HUES64 (cell line): Measurements from ENCODE around the gene PARVA.

ENCODE experiments used
- H3K27ac ChIP-seq: 2 replicates; pipeline ENCODE4 v1.7.0; 2013; ENCODE audit warnings: low read depth, low read length, inconsistent platforms
- H3K27me3 ChIP-seq: 2 replicates; pipeline ENCODE4 v1.6.1; 2013; ENCODE audit warnings: mild to moderate bottlenecking, low read length; ENCODE audit not compliant: insufficient read depth
- H3K36me3 ChIP-seq: 2 replicates; pipeline ENCODE4 v1.6.1; 2013; ENCODE audit warnings: mild to moderate bottlenecking, low read length; ENCODE audit not compliant: insufficient read depth
- H3K4me1 ChIP-seq: 2 replicates; pipeline ENCODE4 v1.6.1; 2013; ENCODE audit warnings: mild to moderate bottlenecking, low read length, moderate library complexity; ENCODE audit not compliant: insufficient read depth
- H3K4me3 ChIP-seq: 2 replicates; pipeline ENCODE4 v1.5.1; 2013; ENCODE audit warnings: mild to moderate bottlenecking, low read length, moderate library complexity
- H3K9ac ChIP-seq: 2 replicates; pipeline ENCODE4 v1.6.1; 2013; ENCODE audit warnings: mild to moderate bottlenecking, low read depth, low read length
- H3K9me3 ChIP-seq: 2 replicates; pipeline ENCODE4 v1.6.1; 2013; ENCODE audit warnings: low read depth, low read length; ENCODE audit not compliant: insufficient read depth
- WGBS: fragments of 150-250, 120-280 bp; methylation state at CpG from one replicate; pipeline ENCODE4 v1.1.7; 2013; ENCODE audit warnings: missing lambda C conversion rate; 5-methylcytosine and 5-hydroxymethylcytosine counted together

Gene PARVA

DNA sequence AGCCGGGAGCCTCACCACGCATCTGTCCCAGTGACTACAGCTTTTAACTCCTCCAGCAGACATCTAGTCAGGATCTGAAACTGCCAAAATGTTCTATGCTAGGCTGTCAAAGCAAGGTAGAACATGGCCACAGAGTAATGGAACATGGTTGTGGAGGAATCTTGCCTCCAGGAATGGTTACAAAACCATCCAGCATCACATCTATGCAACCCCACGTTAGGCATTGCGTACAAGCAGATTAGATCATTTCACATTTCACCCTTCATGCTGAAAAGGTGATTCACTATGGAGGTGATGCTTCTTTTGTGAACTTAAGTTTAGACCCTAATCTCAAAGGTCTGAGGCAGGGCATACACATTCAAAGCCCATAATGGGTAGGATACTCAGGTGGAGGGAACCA, 103.0 kb downstream of the PARVA start:
- 97% methylated on average over 2 of the region's 4 CpGs for WGBS
- Histone ChIP-seq H3K36me3 (peaks cover 3% of the 10 kb centered on the region; the same call in 1 of the 2 replicates), H3K27ac (no peak overlapping the region), H3K9ac (no peak overlapping the region), H3K9me3 (no peaks in the 10 kb centered on the region), H3K27me3 (no peaks in the 10 kb centered on the region), H3K4me1 (no peaks in the 10 kb centered on the region), H3K4me3 (no peak overlapping the region)

DNA sequence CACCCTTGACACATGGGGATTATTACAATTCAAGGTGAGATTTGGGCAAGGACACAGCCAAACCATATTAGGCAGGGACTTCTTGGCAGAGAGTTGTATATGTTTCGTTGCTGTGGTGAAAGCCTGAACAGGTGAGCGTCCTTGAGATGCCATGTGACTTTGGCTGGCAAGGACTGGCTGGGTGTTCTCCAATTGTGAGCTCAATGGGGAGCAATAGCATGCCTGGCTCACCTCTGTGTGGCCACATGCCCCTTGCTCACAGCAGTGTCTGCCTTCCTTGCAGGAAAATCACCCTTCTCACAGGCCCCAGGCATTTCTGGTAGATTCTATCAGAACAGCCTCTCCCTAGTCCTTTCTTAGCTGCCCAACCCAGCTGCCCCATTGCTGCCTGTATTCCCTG, 105.5 kb downstream of the PARVA start:
- H3K36me3 ChIP-seq, result peaks cover 3% of the 10 kb centered on the region; the same call in 1 of the 2 replicates
- no peak overlapping the region for H3K4me3 ChIP-seq
- no peaks in the 10 kb centered on the region for H3K9me3 ChIP-seq
- H3K9ac ChIP-seq, result no peak overlapping the region
- no peaks in the 10 kb centered on the region for H3K27me3 ChIP-seq
- no peaks in the 10 kb centered on the region for H3K4me1 ChIP-seq
- H3K27ac ChIP-seq, result no peak overlapping the region
- 93% methylated on average over 2 of the region's 2 CpGs for WGBS

DNA sequence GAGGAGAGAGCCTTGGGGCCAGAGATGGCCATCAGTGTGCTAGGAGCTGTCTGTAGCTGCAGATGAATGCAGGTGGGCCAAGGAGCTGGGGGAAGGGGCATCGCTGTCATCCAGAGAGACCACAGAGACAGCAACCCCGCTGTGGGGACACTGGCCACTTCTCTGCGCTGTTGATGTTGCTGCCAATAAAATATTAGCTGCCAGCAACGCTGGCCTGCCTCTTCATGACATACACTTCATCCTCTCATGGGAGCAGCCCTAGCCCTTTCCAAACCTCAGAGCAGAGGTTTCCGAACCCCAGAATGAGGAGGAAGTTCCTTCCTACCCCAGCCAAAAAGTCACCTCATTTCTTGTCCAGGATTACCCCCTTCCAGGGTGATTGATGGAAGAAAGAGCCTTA, 106.2 kb downstream of the PARVA start:
- no peak overlapping the region for H3K27ac ChIP-seq
- H3K4me1 ChIP-seq, result no peaks in the 10 kb centered on the region
- H3K4me3 ChIP-seq, result no peak overlapping the region
- no peak overlapping the region for H3K9ac ChIP-seq
- peaks cover 3% of the 10 kb centered on the region; the same call in 1 of the 2 replicates for H3K36me3 ChIP-seq
- no peaks in the 10 kb centered on the region for H3K27me3 ChIP-seq
- H3K9me3 ChIP-seq, result peaks cover 4% of the 10 kb centered on the region; the same call in 1 of the 2 replicates
- WGBS, result 94% methylated on average over 5 of the region's 5 CpGs

DNA sequence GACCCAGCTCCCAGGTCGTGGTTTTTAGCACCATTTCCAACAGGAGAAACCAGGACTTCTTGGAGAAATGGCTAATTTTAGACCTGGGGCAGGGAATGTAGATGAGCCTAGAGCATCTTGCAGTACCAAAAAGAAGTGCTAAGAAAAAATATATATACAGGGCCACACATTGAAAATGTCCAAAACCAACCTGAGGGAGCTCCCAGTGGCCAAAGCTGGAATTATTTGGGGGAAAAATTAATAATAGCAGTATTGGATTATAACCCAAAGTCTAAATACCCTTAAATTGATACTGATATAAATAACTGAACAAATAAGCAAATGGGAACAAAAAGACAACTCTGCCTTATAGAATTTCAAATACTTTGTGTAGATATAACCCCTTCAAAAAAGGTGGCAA, 108.0 kb downstream of the PARVA start:
- WGBS, result 83% methylated on average over 1 of the region's 1 CpG
- H3K36me3 ChIP-seq, result no peaks in the 10 kb centered on the region

DNA sequence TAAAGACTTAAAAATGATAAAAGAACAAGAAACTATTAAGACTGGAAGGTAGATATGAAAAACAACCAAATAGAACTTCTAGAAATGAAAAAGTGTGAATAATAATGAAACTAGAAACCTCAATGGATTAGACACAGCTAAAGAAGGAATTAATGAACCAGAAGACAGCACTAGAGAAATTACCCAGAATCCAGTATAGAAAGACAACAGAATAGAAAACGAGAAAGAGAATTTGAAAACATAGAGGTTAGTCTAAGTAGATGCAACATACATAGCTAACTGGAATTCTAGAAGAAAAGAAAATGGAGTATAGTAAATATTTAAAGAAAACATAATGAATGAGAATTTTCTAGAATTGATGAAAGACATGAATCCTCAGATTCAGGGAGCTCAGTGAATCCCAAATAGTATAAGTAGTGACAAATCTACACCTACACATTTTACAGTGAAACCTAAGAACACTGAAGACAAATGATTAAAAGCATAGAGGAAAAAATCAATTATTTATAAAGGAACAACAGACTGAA, 111.9 kb downstream of the PARVA start:
- H3K4me1 ChIP-seq, result peaks cover 8% of the 10 kb centered on the region
- H3K4me3 ChIP-seq, result no peak overlapping the region
- H3K27me3 ChIP-seq, result no peaks in the 10 kb centered on the region
- no peak overlapping the region for H3K9ac ChIP-seq
- 83% methylated on average over 1 of the region's 1 CpG for whole genome bisulfite sequencing
- no peaks in the 10 kb centered on the region for H3K36me3 ChIP-seq
- H3K9me3 ChIP-seq, result peaks cover 17% of the 10 kb centered on the region
- H3K27ac ChIP-seq, result no peak overlapping the region

More for the DNA sequence above, 108.0 kb downstream of the PARVA start:
- no peak overlapping the region for H3K27ac ChIP-seq
- peaks cover 17% of the 10 kb centered on the region for H3K9me3 ChIP-seq
- no peaks in the 10 kb centered on the region for H3K4me1 ChIP-seq
- H3K4me3 ChIP-seq, result no peak overlapping the region
- no peaks in the 10 kb centered on the region for H3K27me3 ChIP-seq
- no peak overlapping the region for H3K9ac ChIP-seq

DNA sequence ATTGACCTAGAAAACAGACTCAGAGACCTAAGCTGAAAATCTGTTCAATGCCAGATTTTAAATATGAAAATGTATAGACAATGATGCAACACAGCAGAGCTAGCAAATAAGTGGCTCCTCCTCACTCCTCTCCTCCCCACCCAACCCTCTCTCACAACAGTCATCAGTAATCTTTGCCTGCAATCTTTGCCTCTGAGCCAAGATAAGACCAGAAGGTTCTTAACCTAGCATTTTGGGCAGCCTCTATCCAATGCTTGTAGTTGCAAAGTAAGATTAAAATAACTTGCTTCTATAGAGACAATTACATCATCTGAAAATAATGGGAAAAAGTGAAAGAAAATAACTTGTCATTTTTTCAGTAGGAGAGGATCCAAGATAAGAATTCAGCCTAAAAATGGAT, 117.3 kb downstream of the PARVA start:
- H3K4me1 ChIP-seq, result peaks cover 18% of the 10 kb centered on the region
- H3K9me3 ChIP-seq, result peaks cover 1% of the 10 kb centered on the region
- H3K27me3 ChIP-seq, result no peaks in the 10 kb centered on the region
- H3K4me3 ChIP-seq, result no peak overlapping the region
- H3K9ac ChIP-seq, result no peak overlapping the region
- H3K27ac ChIP-seq, result no peak overlapping the region
- H3K36me3 ChIP-seq, result no peaks in the 10 kb centered on the region

DNA sequence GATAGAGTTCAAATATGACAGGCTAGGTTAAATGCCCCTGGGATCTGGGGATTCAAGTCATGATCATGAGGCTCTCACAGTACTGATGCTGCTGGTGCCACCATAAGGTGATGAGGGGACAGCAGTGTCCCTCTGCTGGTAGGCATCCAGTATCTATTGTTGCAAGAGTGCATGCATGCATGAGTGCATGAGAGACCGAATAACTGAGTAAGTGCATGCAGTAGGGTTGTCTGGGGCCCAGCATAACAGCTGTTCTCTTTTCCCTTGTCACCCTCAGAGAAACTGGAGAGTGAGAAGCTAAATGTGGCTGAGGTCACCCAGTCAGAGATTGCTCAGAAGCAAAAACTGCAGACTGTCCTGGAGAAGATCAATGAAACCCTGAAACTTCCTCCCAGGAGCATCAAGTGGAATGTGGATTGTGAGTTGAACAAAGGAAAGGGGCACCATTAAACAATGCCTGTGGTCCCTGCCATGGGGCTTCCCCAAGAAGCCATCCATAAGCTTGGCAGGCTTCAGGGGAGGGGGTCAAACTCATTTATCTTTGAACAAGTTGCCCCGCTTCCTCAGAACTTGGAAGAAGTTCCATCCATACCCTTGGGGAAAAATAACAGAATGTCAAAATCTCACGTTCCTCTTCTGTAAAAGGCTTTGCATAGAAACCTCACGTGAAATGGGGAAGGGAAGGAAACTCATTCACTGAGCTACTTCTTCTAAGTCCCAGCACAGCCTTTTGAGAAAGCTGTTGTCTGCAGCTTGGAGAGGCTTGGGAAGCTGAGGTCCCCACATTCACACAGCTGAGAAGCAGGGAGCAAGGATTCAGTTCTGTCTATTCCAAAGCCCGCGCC, 119.0 kb downstream of the PARVA start:
- Histone ChIP-seq H3K27ac (no peak overlapping the region), H3K4me1 (peaks cover 18% of the 10 kb centered on the region), H3K36me3 (no peaks in the 10 kb centered on the region), H3K9ac (no peak overlapping the region), H3K4me3 (no peak overlapping the region), H3K27me3 (no peaks in the 10 kb centered on the region), H3K9me3 (no peaks in the 10 kb centered on the region)
- WGBS, result 79% methylated on average over 6 of the region's 6 CpGs

DNA sequence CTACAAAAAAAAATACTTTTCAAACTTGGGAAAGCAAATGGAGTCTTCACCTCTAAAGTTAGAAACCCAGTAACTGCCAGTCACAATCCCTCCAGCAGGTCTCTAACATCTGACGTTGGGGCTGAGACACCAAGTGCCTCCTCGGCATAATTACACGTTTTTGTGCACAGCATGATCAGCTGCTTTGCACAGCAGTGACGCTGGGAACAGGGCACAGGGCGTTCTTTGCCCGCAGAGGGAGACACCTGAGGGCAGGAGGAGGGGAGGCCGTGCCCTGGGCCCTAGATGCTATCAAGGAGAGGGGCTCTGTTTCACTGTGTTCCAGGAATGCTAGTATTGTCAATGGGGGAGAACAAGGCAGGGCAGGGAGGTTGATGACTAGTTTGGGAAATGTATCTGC, 120.1 kb downstream of the PARVA start:
- Histone ChIP-seq H3K27me3 (no peaks in the 10 kb centered on the region), H3K4me3 (no peak overlapping the region), H3K9me3 (no peaks in the 10 kb centered on the region), H3K4me1 (peaks cover 18% of the 10 kb centered on the region), H3K9ac (no peak overlapping the region), H3K27ac (no peak overlapping the region), H3K36me3 (no peaks in the 10 kb centered on the region)
- WGBS, result 82% methylated on average over 7 of the region's 7 CpGs

DNA sequence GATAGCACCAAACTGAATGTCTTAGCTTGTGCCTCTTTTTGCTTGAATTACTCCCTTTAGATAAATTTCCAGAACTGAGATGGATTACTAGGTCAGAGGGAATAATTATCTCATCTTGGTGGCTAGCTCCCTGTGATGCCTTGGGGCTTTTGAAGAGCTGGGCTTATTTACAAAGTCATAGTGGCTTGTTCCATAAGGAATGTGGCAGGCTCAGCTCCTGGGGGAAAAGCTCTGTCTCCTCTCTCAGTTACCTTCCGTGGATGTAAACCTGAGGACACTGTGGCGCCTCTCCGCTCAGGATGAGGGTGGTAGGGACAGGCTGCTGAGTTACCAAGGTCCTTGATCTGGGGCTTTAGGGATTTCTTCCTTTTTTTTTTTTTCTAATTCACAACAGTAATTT, 121.7 kb downstream of the PARVA start:
- Histone ChIP-seq H3K36me3 (0 out of 2 replicates have a peak, but pooled peaks cover under 1% of the 10 kb centered on the region), H3K9ac (no peak overlapping the region), H3K27me3 (no peaks in the 10 kb centered on the region), H3K9me3 (no peaks in the 10 kb centered on the region), H3K4me1 (peaks cover 13% of the 10 kb centered on the region), H3K4me3 (no peak overlapping the region), H3K27ac (no peak overlapping the region)
- WGBS, result 75% methylated on average over 1 of the region's 3 CpGs

DNA sequence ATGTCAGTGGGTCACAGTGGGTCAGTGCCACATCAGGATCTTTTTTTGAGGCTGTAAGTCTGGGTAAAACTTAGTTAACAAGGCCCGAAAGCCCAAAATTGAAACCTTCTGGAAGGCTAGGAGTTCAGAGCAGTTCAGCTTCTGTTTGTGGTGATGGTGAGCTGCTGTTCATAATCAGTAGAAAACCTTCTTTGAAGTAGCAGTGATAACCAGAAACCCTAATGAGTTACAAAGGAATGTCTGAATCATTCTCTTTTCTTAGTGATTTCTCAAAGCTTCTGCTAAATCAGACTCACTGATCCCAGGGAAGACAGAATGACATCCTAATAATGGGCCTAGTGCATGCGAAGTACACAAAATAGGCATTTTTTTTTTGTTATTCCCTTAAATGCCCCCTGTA, 124.7 kb downstream of the PARVA start:
- no peak overlapping the region for H3K27ac ChIP-seq
- no peaks in the 10 kb centered on the region for H3K27me3 ChIP-seq
- no peak overlapping the region for H3K4me3 ChIP-seq
- H3K4me1 ChIP-seq, result peaks cover 3% of the 10 kb centered on the region; the same call in 1 of the 2 replicates
- H3K9me3 ChIP-seq, result no peaks in the 10 kb centered on the region
- H3K36me3 ChIP-seq, result 0 out of 2 replicates have a peak, but pooled peaks cover 3% of the 10 kb centered on the region
- no peak overlapping the region for H3K9ac ChIP-seq
- WGBS, result 89% methylated on average over 2 of the region's 2 CpGs

DNA sequence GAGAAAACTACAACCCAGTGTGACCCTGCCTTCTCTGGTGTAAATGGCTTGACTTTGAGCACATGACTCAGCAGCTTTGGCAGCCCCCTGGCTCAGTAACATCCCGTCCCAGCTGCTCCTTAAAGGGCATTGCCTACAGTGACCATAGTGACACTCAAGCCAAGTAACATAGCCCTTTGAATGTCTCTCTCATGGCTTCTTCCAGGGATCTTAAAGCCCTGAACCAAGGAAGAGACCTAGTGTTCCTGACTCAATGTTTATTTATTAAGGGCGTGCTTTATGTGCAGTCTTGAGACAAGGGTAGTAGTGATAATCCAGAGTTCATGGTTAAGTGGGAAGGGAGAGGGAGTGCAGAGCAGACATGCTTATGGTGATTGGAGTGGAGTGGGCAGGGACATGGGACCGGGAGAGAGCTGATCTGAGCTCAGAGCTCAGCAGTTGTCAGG, 125.7 kb downstream of the PARVA start:
- Histone ChIP-seq H3K4me3 (no peak overlapping the region), H3K27ac (no peak overlapping the region), H3K4me1 (peaks cover 7% of the 10 kb centered on the region; the same call in 1 of the 2 replicates), H3K27me3 (no peaks in the 10 kb centered on the region), H3K9ac (no peak overlapping the region), H3K36me3 (0 out of 2 replicates have a peak, but pooled peaks cover 3% of the 10 kb centered on the region), H3K9me3 (no peaks in the 10 kb centered on the region)
- 84% methylated on average over 3 of the region's 3 CpGs for WGBS
